B cell (primary cell): ENCODE measurements around the gene ZNF316. TPM values are rescaled to one million over a fixed set of nuclear protein-coding genes. Genes with fewer than 3 reads are reported as not detected.

ENCODE experiments used
- ATAC-seq: fragments of 200-7000 bp; cut with Tn5 transposase; one replicate; pipeline ENCODE4 v1.10.0; 2021; ENCODE audit warnings: low read depth, mild to moderate bottlenecking, moderate number of reproducible peaks, moderate library complexity
- CTCF ChIA-PET: fragments of 350-600 bp; sonication (Branson Sonifier 250); formaldehyde crosslinking; loops from one replicate; lab custom pipeline; 2021; ENCODE audit warnings: antibody characterized with exemption, inconsistent platforms; lab: Charles Lee
- POLR2A ChIA-PET: fragments of 350-600 bp; sonication (Branson Sonifier 250); formaldehyde crosslinking; loops from one replicate; lab custom pipeline; 2021; ENCODE audit warnings: antibody characterized with exemption; lab: Charles Lee
- DNase-seq: peaks from one replicate; pipeline ENCODE4 v3.0.0; 2013
- H2AFZ ChIP-seq: 2 replicates; pipeline ENCODE4 v1.6.1; 2012; ENCODE audit warnings: mild to moderate bottlenecking, low read depth, low read length; ENCODE audit not compliant: insufficient read depth, poor library complexity, severe bottlenecking
- H3K27ac ChIP-seq, 2 donors: 1 replicate in 1 of 2; 2 replicates in 1 of 2; pipeline ENCODE4 v1.5.1; 2012 to 2013; ENCODE audit warnings: low read length in 2 of 2, mild to moderate bottlenecking in 2 of 2, moderate library complexity in 1 of 2
- H3K27me3 ChIP-seq, 4 experiments: fragments of 200-600 bp in 1 of 4; sonication (generic) in 1 of 4; replicated peaks in 1 of 4; 1 replicate in 2 of 4; 2 replicates in 2 of 4; pipeline versions ENCODE4 v1.6.1 to v1.7.0; 2013 to 2016; ENCODE audit warnings: low read length in 3 of 4, mild to moderate bottlenecking in 2 of 4, mixed read lengths in 1 of 4, moderate library complexity in 1 of 4; ENCODE audit not compliant: insufficient read depth in 4 of 4, control insufficient read depth in 3 of 4; ENCODE audit errors: control extremely low read depth in 1 of 4
- H3K36me3 ChIP-seq, 2 experiments: replicated peaks in 1 of 2; 1 replicate in 1 of 2; 2 replicates in 1 of 2; pipeline versions ENCODE4 v1.6.1 to v1.7.1; 2013; ENCODE audit warnings: low read length in 1 of 2; ENCODE audit not compliant: insufficient read depth in 2 of 2, control insufficient read depth in 1 of 2; ENCODE audit errors: control extremely low read depth in 1 of 2, extremely low read depth in 1 of 2
- H3K4me1 ChIP-seq, 2 donors: fragments of 200-600 bp in 1 of 2; sonication (generic) in 1 of 2; 1 replicate in 1 of 2; 2 replicates in 1 of 2; pipeline versions ENCODE4 v1.5.1 to v1.6.1; 2013 to 2017; ENCODE audit warnings: low read length in 2 of 2; ENCODE audit not compliant: control insufficient read depth in 2 of 2, insufficient read depth in 2 of 2
- H3K4me2 ChIP-seq: replicated peaks from 2 replicates; pipeline ENCODE3; 2012; ENCODE audit warnings: mild to moderate bottlenecking, low read depth, low read length; ENCODE audit not compliant: poor library complexity, severe bottlenecking
- H3K4me3 ChIP-seq, 5 experiments: fragments of 200-600 bp in 1 of 5; sonication (generic) in 1 of 5; 1 replicate in 3 of 5; 2 replicates in 2 of 5; pipeline versions ENCODE4 v1.5.1 to v1.7.0; 2011 to 2016; ENCODE audit warnings: low read length in 4 of 5, mild to moderate bottlenecking in 4 of 5, low read depth in 2 of 5, control low read depth in 1 of 5, moderate library complexity in 1 of 5; ENCODE audit not compliant: insufficient read depth in 1 of 5; ENCODE audit errors: control extremely low read depth in 1 of 5, extremely low read depth in 1 of 5
- H3K79me2 ChIP-seq: fragments of 200-600 bp; sonication (generic); one replicate; pipeline ENCODE4 v1.6.0; 2016; ENCODE audit warnings: low read length; ENCODE audit not compliant: control insufficient read depth, insufficient read depth
- H3K9ac ChIP-seq: fragments of 200-600 bp; sonication (generic); 2 replicates; pipeline ENCODE4 v1.6.1; 2017; ENCODE audit warnings: mild to moderate bottlenecking, low read length, moderate library complexity
- H3K9me3 ChIP-seq, 3 donors: one replicate each; pipeline versions ENCODE4 v1.6.1 to v1.7.1; 2013; ENCODE audit warnings: low read length in 2 of 3; ENCODE audit not compliant: control insufficient read depth in 2 of 3, insufficient read depth in 1 of 3; ENCODE audit errors: control extremely low read depth in 1 of 3
- H4K20me1 ChIP-seq: 2 replicates; pipeline ENCODE4 v1.6.0; 2012; ENCODE audit warnings: mild to moderate bottlenecking, low read length; ENCODE audit not compliant: insufficient read depth, control insufficient read depth, poor library complexity, severe bottlenecking
- H3K27ac Mint-ChIP-seq: one replicate; pipeline ENCODE4 v1.8.0; 2021; ENCODE audit warnings: mixed read lengths
- H3K27me3 Mint-ChIP-seq: one replicate; pipeline ENCODE4 v1.8.0; 2021; ENCODE audit warnings: mixed read lengths
- H3K4me1 Mint-ChIP-seq: one replicate; pipeline ENCODE4 v1.8.0; 2021; ENCODE audit warnings: mixed read lengths
- H3K4me3 Mint-ChIP-seq: one replicate; pipeline ENCODE4 v1.8.0; 2021; ENCODE audit warnings: mixed read lengths
- H3K9me3 Mint-ChIP-seq: one replicate; pipeline ENCODE4 v1.8.0; 2022; ENCODE audit warnings: mixed read lengths; ENCODE audit not compliant: insufficient read depth
- CTCF ChIP-seq: fragments of 200-600 bp; IDR thresholded peaks from one replicate; pipeline ENCODE4 v1.8.0; 2022; ENCODE audit warnings: antibody characterized with exemption, mild to moderate bottlenecking
- EZH2 ChIP-seq: IDR thresholded peaks from 2 replicates; pipeline ENCODE4 v1.6.1; 2012; ENCODE audit warnings: borderline replicate concordance, low read depth, mild to moderate bottlenecking, moderate library complexity, low read length; ENCODE audit not compliant: insufficient read depth, poor library complexity, severe bottlenecking
- WGBS: methylation state at CpG from one replicate; pipeline ENCODE4 v1.1.5; 2013; ENCODE audit warnings: missing lambda C conversion rate; ENCODE audit not compliant: insufficient coverage; 5-methylcytosine and 5-hydroxymethylcytosine counted together
- intact Hi-C: fragments of 100-400 bp; cut with micrococcal nuclease; formaldehyde crosslinking; loops from one replicate; pipeline ENCODE4 v1.10.0; 2022
- polyA plus RNA-seq: library from polyadenylated mRNA; depleted of rRNA; stranded (reverse); fragments of >200 nt; gene quantifications from 2 replicates; pipeline ENCODE4 v1.2.3, GENCODE V29; 2012
- total RNA-seq, 2 donors: library from RNA; stranded (reverse); fragments of 120-200 nt in 1 of 2; gene quantifications; 1 replicate in 1 of 2; 2 replicates in 1 of 2; pipeline versions ENCODE4 v1.2.3 to v1.2.4, GENCODE V29; 2013 to 2022

Gene ZNF316
- total and polyA plus RNA-seq, 2 donors (not counting 1 experiment from before 2014, with no cell fraction given) = 43.6 to 72.6 TPM

- H3K4me1 ChIP-seq = peaks cover 15 to 19% of the 10 kb centered on the region in 2 donors
- CTCF ChIA-PET = interaction anchor here (0.7 to 2.0 kb wide), 12 partner anchors 14 to 74 kb away, joined by 3 to 6 read pairs (median 3); no protein-coding TSS in a partner anchor
- Mint-ChIP-seq H3K27ac (peak overlapping the region; percentile 84), H3K9me3 (no peaks in the 10 kb centered on the region), H3K27me3 (no peaks in the 10 kb centered on the region), H3K4me3 (peak overlapping the region; percentile 75), H3K4me1 (peaks cover 13% of the 10 kb centered on the region)
- H2AFZ ChIP-seq = peak overlapping the region; percentile 90
- H3K4me3 ChIP-seq = peak overlapping the region in 4 of 5 experiments; percentile 11 to 42 (median 22)
- no peaks in the 10 kb centered on the region for H3K27me3 ChIP-seq
- peak overlapping the region; percentile 96 for H3K4me2 ChIP-seq
- H3K36me3 ChIP-seq = peaks cover 3 to 57% of the 10 kb centered on the region in 2 experiments
- ATAC-seq (no peak), DNase-seq (no peak)
- H3K27ac ChIP-seq = peak overlapping the region; percentile 54 to 57
- peaks cover 33% of the 10 kb centered on the region for H3K79me2 ChIP-seq
- 54% methylated on average over 22 of the region's 22 CpGs for WGBS
- peak overlapping the region; percentile 44 for H3K9ac ChIP-seq
- TF ChIP-seq EZH2 (no peak), CTCF (no peak)
- H4K20me1 ChIP-seq = peaks cover 11% of the 10 kb centered on the region
- no peaks in the 10 kb centered on the region for H3K9me3 ChIP-seq
- POLR2A ChIA-PET = no interaction called here
- intact Hi-C loops = loop anchor here (1.0 kb wide), 1 partner anchor 48 kb away; the partner anchor contains the start of gene ZNF316
These were observed 47.8 kb upstream of the ZNF316 start for GRCh38 chr7:6589151-6589828.
